OCI-M2 (cell line): ENCODE results near the gene PGC.

Source experiments
- DNase-seq: peaks from one replicate; lab custom pipeline; 2025; ENCODE audit not compliant: unreplicated experiment; lab: John Stamatoyannopoulos, UW

Gene PGC

DNA sequence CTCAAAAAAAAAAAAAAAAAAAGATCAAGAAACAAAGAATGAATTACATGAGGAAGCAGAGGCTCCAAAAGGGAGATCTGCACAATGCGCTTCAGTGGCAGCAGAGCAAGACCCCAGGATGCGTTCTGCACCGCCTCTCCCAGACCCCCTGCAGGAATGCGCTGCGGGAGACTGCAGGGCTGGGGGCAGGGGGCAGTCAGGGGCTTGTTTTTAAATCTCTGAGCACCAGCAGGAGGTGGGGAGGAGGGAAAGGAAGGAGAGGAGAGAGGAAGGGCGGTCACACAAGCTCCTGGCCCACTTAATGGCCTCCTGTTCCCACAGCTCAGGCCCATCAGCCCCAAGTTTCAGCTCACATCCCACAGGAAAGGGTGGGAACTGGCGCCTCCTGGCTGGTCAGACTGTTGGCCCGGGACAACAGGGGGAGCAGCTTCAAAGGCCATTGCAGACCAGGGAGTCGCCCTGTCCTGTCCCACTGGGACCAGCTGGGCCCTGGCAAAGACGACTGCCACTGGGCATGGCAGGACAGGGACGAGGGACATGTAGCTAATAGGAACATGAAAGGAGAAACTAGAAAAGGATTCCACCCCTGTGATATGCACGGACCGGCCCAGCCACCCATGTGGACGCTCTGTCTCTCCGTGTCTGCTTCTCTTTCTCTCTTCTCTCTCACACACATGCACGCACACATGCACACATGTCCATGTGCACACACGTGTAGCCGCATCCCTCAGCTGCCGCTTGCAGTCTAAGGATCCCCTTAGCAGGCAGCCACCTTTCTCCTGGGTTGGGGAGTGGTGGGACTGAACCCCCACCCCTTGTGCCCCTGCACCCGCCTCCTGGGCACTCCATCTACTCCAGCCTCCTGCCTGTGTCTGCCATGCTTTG, 46.5 kb downstream of the PGC start:
- no peak for DNase-seq

DNA sequence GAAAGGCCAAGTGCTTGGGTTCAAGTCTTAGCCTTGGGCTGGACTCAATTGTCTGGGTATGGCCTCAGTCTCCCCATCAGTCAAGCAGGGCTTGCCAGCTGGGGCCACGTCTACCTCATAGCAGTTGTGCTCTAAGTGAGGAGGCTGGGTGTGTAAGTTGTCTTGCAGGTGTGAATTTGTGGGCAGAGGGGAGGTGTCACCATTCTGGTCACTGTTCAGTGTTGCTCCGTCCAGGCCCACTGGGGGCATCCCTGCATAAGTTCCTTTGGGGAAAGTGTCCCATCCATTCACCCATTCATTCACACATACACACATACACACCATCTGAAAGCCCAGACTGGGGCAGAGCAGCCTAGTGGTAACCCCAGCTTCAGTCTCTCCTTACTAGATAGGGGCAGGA, 48.1 kb downstream of the PGC start:
- no peak for DNase-seq

DNA sequence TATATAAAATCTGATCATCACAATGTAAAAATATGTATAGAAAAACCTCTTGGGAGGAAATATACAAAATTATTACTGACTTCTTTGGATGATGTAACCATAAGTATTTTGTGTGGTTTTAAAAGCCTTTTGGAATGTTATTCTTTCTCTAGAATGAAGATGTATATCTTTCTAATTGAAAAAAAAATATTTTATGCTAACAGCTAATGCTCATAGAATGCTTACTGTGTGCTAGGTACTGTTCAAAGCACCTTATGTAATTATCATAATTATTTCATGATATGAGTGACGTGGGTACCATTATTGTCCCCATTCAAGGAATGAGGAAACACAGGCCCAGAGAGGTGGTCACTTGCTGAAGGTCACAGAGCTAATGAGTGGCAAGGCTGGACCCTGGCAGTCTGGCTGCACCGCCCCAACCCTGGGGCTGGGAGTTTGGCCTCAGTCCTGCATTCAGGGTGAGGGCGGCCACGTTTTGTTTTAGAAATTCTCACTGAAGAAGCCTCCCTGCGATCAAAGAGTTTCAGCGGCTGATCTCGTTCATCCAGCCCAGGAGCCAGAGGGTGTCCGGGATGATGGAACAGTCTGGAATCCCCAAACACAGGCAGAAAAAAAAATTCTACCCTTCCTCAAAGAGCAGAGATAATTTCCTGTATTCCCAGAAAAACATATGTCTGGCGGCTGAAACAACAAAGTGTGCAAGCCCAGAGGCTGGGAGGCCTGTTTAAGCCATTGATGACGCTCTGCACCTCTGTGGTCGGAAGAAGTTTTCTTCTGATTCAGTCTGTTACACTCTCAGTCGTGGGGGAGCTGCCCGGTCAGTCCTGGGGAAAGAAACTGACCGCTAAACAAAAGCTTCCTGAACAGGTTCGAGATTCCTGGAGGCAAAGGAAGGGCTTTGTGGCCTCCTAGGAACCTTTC, 49.1 kb downstream of the PGC start:
- no peak for DNase-seq

DNA sequence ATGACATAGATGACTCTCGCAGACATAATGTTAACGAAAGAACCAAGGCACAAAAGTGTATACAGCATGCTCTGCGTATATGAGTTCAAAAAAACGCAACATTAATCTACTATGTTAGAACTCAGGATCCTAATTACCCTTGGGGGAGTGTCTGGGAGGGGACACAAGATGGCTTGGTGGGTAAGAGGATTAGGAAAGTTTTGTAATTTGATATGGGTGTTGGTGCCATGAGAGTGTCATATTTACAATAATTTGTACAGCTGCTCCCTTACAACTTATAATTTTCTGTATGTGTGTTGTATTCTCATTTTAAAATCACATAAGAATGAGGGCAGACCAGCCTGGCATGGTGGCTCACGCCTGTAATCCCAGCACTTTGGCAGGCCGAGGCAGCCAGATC, 50.4 kb downstream of the PGC start:
- no peak for DNase-seq

DNA sequence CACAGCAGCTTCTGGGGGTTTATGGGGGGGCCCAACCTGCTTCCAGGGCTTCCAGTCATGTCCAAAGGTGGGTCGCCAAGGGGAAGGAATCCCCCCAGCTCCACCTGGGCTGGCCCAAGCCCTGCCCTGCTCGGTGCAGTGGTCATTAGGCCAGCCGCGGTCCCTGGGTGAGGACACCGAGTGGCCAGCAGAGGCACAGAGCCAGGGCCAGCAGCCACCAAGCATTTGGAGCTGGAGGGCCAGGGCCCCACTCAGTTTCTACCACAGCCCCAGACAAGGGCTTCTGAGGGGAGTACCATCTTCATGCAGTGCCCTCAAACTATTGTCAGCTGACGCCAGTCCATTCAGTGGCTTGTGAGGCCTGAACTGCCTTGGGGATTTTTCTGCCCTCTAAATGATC, 51.4 kb downstream of the PGC start:
- DNase-seq: no peak

DNA sequence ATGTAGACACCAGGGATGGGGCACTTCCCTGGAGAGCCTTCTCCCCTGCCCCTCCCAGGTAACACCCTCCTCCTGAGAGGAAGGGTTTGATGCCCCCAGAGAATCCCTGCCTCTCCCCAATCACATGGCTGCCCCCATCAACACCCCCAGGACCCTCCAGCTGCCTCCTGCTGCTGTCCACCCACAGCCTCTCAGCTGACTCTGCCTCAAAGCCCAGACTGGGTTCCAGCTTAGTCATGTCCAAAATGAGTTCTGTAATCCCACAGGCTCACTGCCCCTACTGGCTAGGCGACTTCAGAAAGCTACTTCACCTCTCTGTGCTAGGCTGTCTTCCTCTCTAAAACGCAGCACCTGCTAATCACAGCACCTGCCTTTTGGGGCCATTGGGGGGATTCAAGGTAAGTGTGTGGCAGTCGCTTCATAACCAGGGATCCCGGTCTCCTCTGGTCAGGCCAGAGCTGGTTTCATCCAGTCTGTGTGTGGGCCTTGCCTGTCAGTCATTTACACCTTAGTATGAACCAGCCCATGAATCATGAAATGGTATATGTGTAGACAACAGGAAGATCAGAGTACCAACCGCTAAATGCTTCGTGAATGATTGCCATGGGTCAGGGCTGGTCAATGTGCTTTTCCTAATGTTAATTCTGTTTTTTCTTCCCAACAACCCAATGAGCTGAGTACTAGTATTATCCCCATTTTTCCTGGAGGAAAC, 52.2 kb downstream of the PGC start:
- DNase-seq: no peak

DNA sequence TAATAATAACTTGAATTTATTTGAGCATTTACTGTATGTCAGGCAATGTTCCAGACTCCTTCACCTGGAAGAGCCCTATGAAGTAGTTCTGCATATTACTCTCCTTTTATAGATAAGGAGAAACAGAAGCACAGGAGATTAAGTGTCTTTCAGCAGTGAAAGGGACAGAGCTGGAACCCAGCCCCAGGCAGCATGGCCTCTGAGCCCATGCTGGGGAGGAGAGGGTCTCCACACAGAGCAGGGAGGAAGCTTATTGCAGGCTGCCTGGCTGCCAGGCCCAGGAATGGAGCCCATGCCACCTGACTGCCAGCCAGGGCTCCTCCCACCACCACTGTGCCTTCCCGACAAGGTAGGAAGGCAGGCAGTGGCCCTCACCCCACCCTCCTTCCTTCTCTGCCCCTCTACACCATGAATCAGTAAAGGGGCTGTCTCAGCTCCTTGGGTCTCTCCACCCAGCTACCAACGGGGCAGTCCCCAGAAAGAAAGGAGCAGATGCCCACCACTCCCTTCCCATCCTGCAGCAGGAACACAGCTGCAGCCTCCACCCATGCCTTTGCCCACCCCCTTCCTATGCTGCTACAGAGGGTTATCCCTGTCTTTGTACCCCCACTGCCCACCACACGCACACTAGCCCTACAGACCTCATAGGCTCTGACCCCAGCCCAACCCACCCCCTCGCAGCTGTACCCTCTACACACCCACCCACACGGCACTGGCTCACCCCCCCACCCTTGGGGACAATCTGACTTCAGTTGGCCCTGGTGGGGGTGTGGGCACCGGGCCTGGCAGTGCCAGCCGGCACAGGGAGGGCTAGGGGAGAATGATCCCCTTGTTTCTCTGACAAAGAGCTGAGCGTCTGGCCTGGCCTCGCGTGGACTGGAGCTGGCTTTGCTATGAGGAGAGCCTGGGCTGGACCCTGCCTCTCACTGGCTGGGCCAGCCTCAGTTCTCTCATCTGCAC, 53.6 kb downstream of the PGC start:
- no peak for DNase-seq

DNA sequence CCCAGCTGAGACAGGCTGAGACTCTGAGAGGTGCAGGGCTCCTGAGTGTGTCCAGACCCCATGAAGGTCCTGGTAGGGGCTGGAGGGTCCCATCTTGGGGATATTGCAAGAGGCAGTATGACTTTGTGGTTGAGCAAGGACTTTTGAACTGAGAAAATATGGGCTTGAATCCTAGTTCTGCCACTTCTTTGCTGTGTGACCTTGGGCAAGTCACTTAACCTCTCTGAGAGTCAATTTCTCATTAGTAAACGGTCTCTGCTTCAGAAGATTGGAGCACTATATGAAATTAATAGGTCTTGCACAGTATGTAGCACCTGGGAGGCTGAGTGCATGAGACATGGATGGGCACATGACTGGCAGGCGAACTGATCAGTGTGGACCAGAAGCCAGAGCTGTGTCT, 54.5 kb downstream of the PGC start:
- no peak for DNase-seq

DNA sequence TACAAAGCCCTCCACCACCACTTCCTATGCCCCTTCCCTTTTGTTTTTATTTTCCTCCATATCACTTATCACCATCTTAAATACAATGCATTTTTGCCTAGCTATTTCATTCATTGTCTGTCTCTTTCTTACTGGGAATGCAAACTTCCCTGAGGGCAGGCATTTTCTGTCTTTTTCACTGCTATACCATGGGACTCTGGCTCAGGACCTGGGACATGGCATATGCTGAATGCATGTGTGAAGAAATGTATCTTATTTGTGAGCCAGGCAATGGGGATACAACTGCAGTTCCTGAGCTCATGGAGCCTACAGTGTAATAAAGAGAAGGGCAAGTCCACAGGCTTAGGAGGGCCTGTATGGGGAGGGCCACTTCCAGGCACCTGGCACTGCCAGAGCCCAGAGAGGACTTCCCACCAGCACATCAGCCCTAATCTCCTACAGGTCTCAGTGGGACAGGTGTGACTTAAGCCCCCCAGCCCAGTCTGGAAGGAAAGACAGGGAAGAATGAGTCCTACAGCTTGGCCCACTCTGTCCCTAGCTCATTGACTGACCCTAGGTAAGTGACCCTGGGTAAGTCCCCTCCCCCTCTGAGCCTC, 55.0 kb downstream of the PGC start:
- DNase-seq: no peak

DNA sequence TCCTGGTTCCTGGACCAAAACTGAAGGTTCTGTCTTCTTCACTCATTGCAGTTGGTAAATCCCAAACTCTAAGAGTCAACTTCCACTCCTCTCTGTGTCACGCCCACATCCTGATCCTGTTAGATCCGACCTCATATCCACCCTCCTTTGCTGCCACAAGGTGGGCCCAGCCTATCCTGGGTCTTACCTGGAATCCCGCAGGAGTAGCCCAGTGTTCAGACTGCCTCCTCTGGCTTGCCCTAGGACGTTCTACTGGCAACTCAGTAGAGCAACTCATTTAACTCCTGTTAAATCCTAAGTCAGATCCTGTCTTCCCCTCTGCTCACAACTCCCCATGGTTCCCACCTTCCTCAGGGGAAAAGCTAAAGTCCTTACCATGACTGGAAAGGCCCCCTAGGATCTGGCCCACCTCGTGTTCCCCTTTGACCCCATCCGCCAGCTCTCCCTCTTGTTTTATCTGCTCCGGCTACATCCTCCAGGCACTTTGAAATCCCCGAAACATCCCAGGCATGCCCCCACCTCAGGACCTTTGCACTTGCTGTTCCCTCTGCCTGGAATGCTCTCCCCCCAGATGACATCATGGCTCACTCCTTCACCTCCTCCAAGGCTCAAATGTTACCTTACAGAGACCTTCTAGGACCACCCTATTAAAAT, 55.6 kb downstream of the PGC start:
- DNase-seq: no peak

DNA sequence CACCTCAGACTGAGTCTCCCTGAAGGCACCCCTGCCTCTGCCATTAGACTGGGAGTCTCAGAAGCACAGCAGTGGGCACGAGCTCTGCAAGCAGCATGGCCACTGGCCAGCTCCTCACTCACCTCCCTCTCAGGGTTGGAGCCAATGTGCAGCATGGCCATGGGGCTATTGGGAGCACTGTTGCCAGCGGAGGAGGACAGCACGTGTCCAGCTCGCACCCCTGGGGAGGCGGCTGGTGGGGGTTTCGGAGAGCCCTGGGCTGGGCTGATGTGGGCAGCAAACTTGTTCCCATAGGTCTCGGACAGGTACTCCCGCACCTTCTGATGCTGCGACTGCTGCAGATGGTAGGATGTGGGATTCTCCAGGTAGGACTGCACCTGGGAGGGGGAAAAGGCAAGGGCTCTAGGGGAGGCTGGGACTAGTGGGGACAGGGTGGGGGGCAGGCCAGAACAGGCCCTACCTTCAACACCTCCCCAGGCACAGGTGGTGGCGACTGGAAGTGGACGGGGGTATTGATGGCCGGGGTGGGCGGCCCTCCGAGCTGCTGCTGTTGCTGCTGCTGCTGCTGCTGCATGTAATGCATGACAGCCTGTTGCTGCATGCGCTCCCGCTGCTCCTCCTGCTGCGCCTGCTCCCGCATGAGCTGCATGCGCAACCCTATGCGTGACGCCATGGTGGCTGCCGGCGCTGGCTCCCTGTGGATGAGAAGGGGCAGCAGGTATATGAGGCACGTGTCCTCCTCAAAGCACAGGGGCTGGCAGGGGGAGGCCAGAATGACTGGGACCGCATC, 56.5 kb downstream of the PGC start:
- no peak for DNase-seq

DNA sequence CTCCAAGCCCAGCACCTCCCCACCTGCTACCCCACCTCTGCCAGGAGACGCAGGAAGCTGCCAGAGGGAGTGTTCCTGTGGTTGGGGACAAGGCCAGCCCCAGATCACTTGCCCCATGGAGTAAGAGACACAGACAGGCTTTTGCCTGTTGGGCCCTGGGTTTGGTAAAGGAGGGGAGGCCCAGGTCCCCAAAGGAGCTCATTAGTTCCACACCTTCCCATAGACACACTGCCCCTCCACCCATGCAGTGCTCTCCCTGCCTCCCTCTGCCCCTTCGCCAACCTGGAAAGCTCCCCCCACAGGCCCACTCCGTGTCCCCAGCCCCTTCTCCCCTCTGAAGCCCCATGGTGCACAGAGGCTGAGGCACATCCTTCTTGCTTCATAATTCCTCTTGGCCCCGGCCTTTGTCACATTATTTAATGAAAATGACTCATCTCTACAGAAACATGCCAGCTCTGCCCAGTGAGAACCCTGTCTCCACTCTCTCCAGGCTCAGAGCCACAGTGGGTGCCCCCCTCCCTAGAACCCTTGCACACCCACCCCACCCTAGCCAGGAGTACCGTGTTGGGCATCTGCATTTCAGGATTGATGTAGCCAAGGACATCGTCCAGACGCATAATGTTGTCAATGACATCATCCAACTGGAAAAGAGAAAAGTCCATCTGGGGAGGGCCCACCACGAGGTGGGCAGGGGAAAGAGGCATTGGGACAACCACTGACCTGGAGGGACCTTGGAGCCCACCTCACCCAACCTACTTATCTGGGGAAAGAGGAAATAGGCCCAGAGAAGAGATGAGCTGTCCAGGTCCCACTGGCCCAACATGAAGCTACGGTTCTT, 57.8 kb downstream of the PGC start:
- DNase-seq: no peak

DNA sequence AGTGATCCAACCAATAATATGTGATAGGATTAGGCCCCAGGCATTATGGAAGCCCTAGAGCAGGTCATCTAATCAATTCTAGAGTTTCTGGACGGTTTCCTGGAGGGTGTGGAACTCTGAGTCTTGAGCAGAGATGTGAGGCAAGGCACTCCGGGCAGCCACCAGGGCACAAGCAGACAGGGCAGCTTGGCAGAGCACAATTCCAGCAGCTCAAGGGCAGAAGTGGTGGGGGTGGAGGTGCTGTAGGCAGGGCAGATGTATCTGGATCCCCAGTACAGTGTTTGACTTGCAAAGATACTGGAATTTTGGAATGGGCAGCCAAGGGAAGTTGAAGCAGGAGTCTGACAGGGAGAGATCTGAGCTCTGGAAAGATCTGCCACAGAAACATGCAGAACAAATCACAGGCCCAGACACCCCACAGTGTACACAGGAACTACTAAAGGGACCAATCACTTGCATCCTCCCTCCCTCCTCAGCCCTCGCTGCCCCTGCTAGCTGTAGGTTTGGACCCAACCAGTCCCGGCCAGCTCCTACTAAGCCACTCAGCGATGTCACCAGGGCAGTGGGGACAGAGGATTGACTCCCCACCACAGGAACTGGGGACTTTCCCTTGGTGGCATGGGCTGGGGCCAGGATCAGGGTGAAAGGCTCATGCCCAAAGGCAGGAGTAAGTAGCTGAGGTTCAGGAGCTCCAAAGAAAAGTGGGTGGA, 58.8 kb downstream of the PGC start:
- no peak for DNase-seq

DNA sequence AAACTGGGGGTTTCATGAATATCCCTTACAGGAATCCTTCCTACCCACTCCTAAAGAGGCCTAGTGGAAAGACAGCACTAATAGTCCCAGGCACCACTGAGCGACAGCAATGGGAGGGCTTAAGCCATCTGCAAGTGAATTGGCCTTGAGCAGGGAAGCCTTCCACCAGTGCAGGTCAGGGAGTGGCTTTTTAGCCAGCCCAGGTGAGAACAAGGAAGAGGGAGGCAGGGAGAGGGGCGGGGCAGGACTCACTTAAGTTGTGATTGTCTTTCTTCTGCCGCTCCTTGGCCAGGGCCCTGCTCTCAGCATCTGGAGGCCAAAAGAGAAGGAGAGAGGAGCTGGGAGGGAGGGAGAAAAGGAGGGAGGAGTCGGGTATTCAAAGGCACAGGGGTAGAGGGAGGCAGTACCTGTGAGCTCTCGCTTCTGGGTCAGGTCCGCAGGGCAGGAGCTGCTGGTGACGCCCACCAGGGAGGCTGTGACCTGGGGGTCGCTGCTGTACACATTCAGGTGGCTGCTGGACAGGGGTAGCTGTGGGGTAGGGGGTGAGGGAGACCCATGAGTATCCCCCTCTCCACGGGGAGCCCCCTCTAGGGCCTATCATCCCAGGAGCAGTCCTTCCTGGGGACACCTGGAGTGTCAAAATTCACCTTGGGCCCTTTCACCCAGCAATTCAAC, 59.6 kb downstream of the PGC start:
- DNase-seq: no peak
